CD4-positive, alpha-beta T cell treated with Interleukin-4 for 4 hours (primary cell): ENCODE data around the gene FBXO3.

Experiments
- DNase-seq: peaks from one replicate; pipeline ENCODE4 v3.0.0-alpha.2; 2020

The FBXO3 gene

GRCh38 chr11:33700502-33701271, 73.6 kb downstream of the FBXO3 start, which contains the start of gene C11orf91:
TSS of gene C11orf91 (minus strand) at chr11:33700826. CDS start at chr11:33700740, 86 bp downstream.
- peak; percentile 88 for DNase-seq

GRCh38 chr11:33700063-33700501, 74.2 kb downstream of the FBXO3 start:
- DNase-seq, result no peak

GRCh38 chr11:33699515-33700062, 74.7 kb downstream of the FBXO3 start:
- DNase-seq, result no peak

GRCh38 chr11:33698921-33699320, 75.4 kb downstream of the FBXO3 start:
- no peak for DNase-seq

GRCh38 chr11:33697997-33698396, 76.3 kb downstream of the FBXO3 start:
- no peak for DNase-seq

- no peak for DNase-seq
Measured at GRCh38 chr11:33696931-33697638, 77.2 kb downstream of the FBXO3 start.

- DNase-seq, result no peak
Measured at GRCh38 chr11:33696411-33696810, 77.9 kb downstream of the FBXO3 start.

- no peak for DNase-seq
Measured at GRCh38 chr11:33695051-33695566, 79.2 kb downstream of the FBXO3 start.

- DNase-seq, result no peak
Measured at GRCh38 chr11:33694346-33695050, 79.8 kb downstream of the FBXO3 start.

- DNase-seq, result no peak
Measured at GRCh38 chr11:33692541-33692940, 81.8 kb downstream of the FBXO3 start.

GRCh38 chr11:33692013-33692504, 82.3 kb downstream of the FBXO3 start:
- DNase-seq, result no peak

GRCh38 chr11:33691066-33691864, 83.1 kb downstream of the FBXO3 start:
- DNase-seq, result no peak
